Sigmoid colon (tissue), 7 donors: Measurements from ENCODE around the gene CPE. TPM values are rescaled to one million over a fixed set of nuclear protein-coding genes. Genes with fewer than 3 reads are reported as not detected.

Experiments
- DNase-seq: peaks from one replicate; pipeline ENCODE4 v3.0.0-alpha.2; 2019
- H3K27ac ChIP-seq, 4 donors: fragments of 200-600 bp; sonication (generic); one replicate each; pipeline ENCODE4 v1.5.1; 2016 to 2019; ENCODE audit warnings: mild to moderate bottlenecking in 1 of 4
- H3K27me3 ChIP-seq, 3 donors: fragments of 200-600 bp; sonication (generic); one replicate each; pipeline ENCODE4 v1.5.1; 2019; ENCODE audit warnings: mild to moderate bottlenecking in 1 of 3
- H3K36me3 ChIP-seq, 4 donors: fragments of 200-600 bp; sonication (generic); one replicate each; pipeline ENCODE4 v1.5.1; 2016 to 2019
- H3K4me1 ChIP-seq, 4 donors: fragments of 200-600 bp; sonication (generic); one replicate each; pipeline ENCODE4 v1.5.1; 2017 to 2019
- H3K4me3 ChIP-seq, 4 donors: fragments of 200-600 bp; sonication (generic); one replicate each; pipeline ENCODE4 v1.5.1; 2017 to 2019; ENCODE audit warnings: mild to moderate bottlenecking in 2 of 4, moderate library complexity in 1 of 4
- H3K9me3 ChIP-seq, 4 donors: fragments of 200-600 bp in 3 of 4; sonication (generic) in 3 of 4; one replicate each; pipeline versions ENCODE4 v1.5.1 to v1.6.1; 2013 to 2019
- EP300 ChIP-seq, 4 donors: sonication (generic); formaldehyde crosslinking; IDR thresholded peaks; one replicate each; pipeline ENCODE4 v1.6.1; 2017; ENCODE audit warnings: antibody characterized with exemption in 4 of 4
- POLR2A ChIP-seq, 2 donors: fragments of 450-650 bp; IDR thresholded peaks; one replicate each; pipeline ENCODE4 v1.6.1; 2016; ENCODE audit warnings: antibody characterized with exemption in 2 of 2, mild to moderate bottlenecking in 2 of 2, moderate library complexity in 2 of 2
- POLR2AphosphoS5 ChIP-seq, 4 donors: sonication (generic); formaldehyde crosslinking; IDR thresholded peaks; one replicate each; pipeline ENCODE4 v1.6.1; 2017; ENCODE audit warnings: antibody characterized with exemption in 4 of 4
- WGBS, 2 donors: extraction: QIAGEN DNeasy Blood & Tissue Kit; methylation state at CpG; one replicate each; pipeline ENCODE4 v1.1.7; 2013; 5-methylcytosine and 5-hydroxymethylcytosine counted together
- intact Hi-C: fragments of 100-400 bp; cut with DNase I; formaldehyde crosslinking; loops from one replicate; pipeline ENCODE4 v1.15.1; 2023
- polyA plus RNA-seq, 3 donors: library from polyadenylated mRNA; stranded (reverse); fragments of 200-250 nt; gene quantifications; one replicate each; pipeline ENCODE4 v1.2.3, GENCODE V29; 2013
- small RNA-seq, 3 donors: library from RNA; depleted of rRNA; stranded (forward); fragments of <200 nt; gene quantifications; one replicate each; pipeline ENCODE3, GENCODE V24; 2016
- total RNA-seq, 4 donors: library from RNA; depleted of rRNA; stranded (reverse); fragments of >200 nt; gene quantifications; one replicate each; pipeline ENCODE4 v1.1.0, GENCODE V29; 2016
- TF ChIP-seq, protein P1 (sequence below), 4 experiments: fragments of 450-650 bp in 3 of 4; fragments of 200-600 bp in 1 of 4; IDR thresholded peaks; one replicate each; pipeline ENCODE4 v1.5.1; 2016 to 2019; ENCODE audit warnings: antibody characterized with exemption in 4 of 4, mild to moderate bottlenecking in 3 of 4, moderate library complexity in 2 of 4
- donor health status: healthy with polysubstance abuse.
- donor health status: Bipolar disorder and iron deficiency.
- donor health status: healthy.

CPE gene
- total and polyA plus RNA-seq, 7 donors: 5.4 to 64.5 (median 31.8) TPM

GRCh38 chr4:165541851-165542459, 163.1 kb downstream of the CPE start:
- DNase-seq: no peak
- H3K4me1 ChIP-seq: no peaks in the 10 kb centered on the region
- 84 to 92% methylated on average over 10 of the region's 10 CpGs for WGBS, 2 donors
- H3K36me3 ChIP-seq: no peaks in the 10 kb centered on the region
- H3K9me3 ChIP-seq: no peaks in the 10 kb centered on the region
- no peak for TF ChIP-seq POLR2AphosphoS5 (IDR thresholded peaks at IDR 0.05)
- TF ChIP-seq, protein P1, sequence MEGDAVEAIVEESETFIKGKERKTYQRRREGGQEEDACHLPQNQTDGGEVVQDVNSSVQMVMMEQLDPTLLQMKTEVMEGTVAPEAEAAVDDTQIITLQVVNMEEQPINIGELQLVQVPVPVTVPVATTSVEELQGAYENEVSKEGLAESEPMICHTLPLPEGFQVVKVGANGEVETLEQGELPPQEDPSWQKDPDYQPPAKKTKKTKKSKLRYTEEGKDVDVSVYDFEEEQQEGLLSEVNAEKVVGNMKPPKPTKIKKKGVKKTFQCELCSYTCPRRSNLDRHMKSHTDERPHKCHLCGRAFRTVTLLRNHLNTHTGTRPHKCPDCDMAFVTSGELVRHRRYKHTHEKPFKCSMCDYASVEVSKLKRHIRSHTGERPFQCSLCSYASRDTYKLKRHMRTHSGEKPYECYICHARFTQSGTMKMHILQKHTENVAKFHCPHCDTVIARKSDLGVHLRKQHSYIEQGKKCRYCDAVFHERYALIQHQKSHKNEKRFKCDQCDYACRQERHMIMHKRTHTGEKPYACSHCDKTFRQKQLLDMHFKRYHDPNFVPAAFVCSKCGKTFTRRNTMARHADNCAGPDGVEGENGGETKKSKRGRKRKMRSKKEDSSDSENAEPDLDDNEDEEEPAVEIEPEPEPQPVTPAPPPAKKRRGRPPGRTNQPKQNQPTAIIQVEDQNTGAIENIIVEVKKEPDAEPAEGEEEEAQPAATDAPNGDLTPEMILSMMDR (IDR thresholded peaks at IDR 0.05): no peak
- no peak for TF ChIP-seq EP300 (IDR thresholded peaks at IDR 0.05)
- no peak for TF ChIP-seq POLR2A (IDR thresholded peaks at IDR 0.05)
- H3K4me3 ChIP-seq: no peak overlapping the region
- H3K27me3 ChIP-seq: no peaks in the 10 kb centered on the region
- intact Hi-C loops: no loop called here
- no peak overlapping the region for H3K27ac ChIP-seq

DNA sequence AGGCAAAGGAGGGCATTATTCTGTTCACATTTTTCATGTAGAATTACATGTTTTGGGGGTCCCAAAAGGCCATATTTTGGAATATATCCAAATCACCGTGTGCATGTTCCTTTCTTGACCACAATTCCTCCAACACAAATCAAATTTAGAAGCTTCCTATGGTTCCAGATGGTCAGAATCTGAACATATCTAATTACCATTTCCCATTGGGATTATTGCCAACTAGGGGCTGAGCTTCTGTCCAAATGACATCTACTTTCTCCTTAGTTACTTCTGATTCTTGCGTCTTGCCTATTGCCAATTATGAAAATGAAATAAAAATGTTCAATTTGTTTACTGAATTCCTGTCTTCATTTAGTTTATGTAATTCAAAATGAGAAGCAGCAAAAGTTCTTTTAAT, 163.7 kb downstream of the CPE start:
- no peak for TF ChIP-seq EP300 (IDR thresholded peaks at IDR 0.05)
- no peak for TF ChIP-seq POLR2AphosphoS5 (IDR thresholded peaks at IDR 0.05)
- TF ChIP-seq POLR2A (IDR thresholded peaks at IDR 0.05): no peak
- TF ChIP-seq, protein P1 (IDR thresholded peaks at IDR 0.05): no peak
- no peak overlapping the region for H3K27ac ChIP-seq
- intact Hi-C loops: no loop called here
- H3K9me3 ChIP-seq: no peaks in the 10 kb centered on the region
- H3K36me3 ChIP-seq: no peaks in the 10 kb centered on the region
- no peak overlapping the region for H3K4me3 ChIP-seq
- no peaks in the 10 kb centered on the region for H3K4me1 ChIP-seq
- 50 to 56% methylated on average over 2 of the region's 2 CpGs for WGBS, 2 donors
- H3K27me3 ChIP-seq: no peaks in the 10 kb centered on the region
- no peak for DNase-seq

Small RNA genes lying within 50 kb of the gene (small RNA-seq; reads per million reads assigned to genes)
- gene MIR578 (0 to 0.12 (median 0) reads per million in 3 donors), gene SCGB1D5P (0 reads per million in 3 donors)

Other genes with a start within 250 kb of the CPE start
- gene KLHL2, start 171.4 kb upstream of the CPE start, total RNA-seq: 10 to 100 TPM; 14.4 to 25.7 (median 18.8) TPM
- 10 to 100 TPM in 2 of 3 donors, 1 to 10 TPM in 1; 9.2 to 12.0 (median 11.3) TPM for gene KLHL2, start 171.4 kb upstream of the CPE start, polyA plus RNA-seq
- 10 to 100 TPM; 13.6 to 26.8 (median 17.1) TPM for gene MSMO1, start 51.3 kb upstream of the CPE start, total RNA-seq
- gene MSMO1, start 51.3 kb upstream of the CPE start, polyA plus RNA-seq: 100 to 1,000 TPM in 1 of 3 donors, 10 to 100 TPM in 2; 28.2 to 114 (median 42.8) TPM